Endothelial cell of umbilical vein (primary cell): Measurements from ENCODE around the gene STT3B. TPM values are rescaled to one million over a fixed set of nuclear protein-coding genes. Genes with fewer than 3 reads are reported as not detected.

Experiments used
- BruUV-seq: library from RNA; stranded (reverse); fragments of 400-500 nt; replicated peaks from 2 replicates; lab custom pipeline; 2021; lab: Mats Ljungman, UMichigan
- CTCF ChIA-PET: fragments of 300-600, 350-600 bp; sonication (Branson Sonifier 250); formaldehyde crosslinking; loops from one replicate; lab custom pipeline; 2021; ENCODE audit warnings: antibody characterized with exemption, inconsistent platforms; lab: Charles Lee
- POLR2A ChIA-PET: fragments of 300-600, 350-600 bp; sonication (Branson Sonifier 250); formaldehyde crosslinking; loops from one replicate; lab custom pipeline; 2021; ENCODE audit warnings: antibody characterized with exemption, inconsistent platforms; lab: Charles Lee
- DNase-seq: peaks from one replicate; pipeline ENCODE4 v3.0.0-alpha.2; 2011; ENCODE audit warnings: low read depth, low spot score
- FAIRE-seq: peaks from 2 replicates; lab custom pipeline; 2011; peaks lifted over from hg19 to GRCh38; lab: Jason Lieb, UNC
- H2AFZ ChIP-seq: 2 replicates; pipeline ENCODE4 v1.6.0; 2012; ENCODE audit warnings: low read depth, low read length, control low read depth, inconsistent platforms
- H3K27ac ChIP-seq: 2 replicates; pipeline ENCODE4 v1.5.1; 2011; ENCODE audit warnings: low read depth, mild to moderate bottlenecking, control low read depth, low read length, moderate library complexity; ENCODE audit not compliant: insufficient read depth
- H3K27me3 ChIP-seq, 2 experiments: 2 replicates each; pipeline versions ENCODE4 v1.6.0 to v1.6.1; 2011; ENCODE audit warnings: low read length in 2 of 2, mixed read lengths in 1 of 2; ENCODE audit not compliant: control insufficient read depth in 2 of 2, insufficient read depth in 2 of 2
- H3K36me3 ChIP-seq, 2 experiments: 2 replicates in 1 of 2; 3 replicates in 1 of 2; pipeline ENCODE4 v1.5.1; 2011; ENCODE audit warnings: low read length in 2 of 2, mild to moderate bottlenecking in 1 of 2, moderate library complexity in 1 of 2; ENCODE audit not compliant: control insufficient read depth in 2 of 2, insufficient read depth in 2 of 2; ENCODE audit errors: extremely low read depth in 1 of 2
- H3K4me1 ChIP-seq: 3 replicates; pipeline ENCODE4 v1.5.1; 2011; ENCODE audit warnings: mild to moderate bottlenecking, low read length; ENCODE audit not compliant: control insufficient read depth, insufficient read depth; ENCODE audit errors: extremely low read depth
- H3K4me2 ChIP-seq: 2 replicates; pipeline ENCODE4 v1.6.1; 2011; ENCODE audit warnings: low read length, control low read depth, mixed read lengths; ENCODE audit not compliant: insufficient read depth
- H3K4me3 ChIP-seq, 3 experiments: fragments of 200-600 bp in 1 of 3; sonication (generic), shearing (Covaris generic) in 1 of 3; replicated peaks in 1 of 3; 2 replicates each; pipeline ENCODE4 v1.5.1; 2011 to 2016; ENCODE audit warnings: control low read depth in 3 of 3, low read length in 3 of 3, mild to moderate bottlenecking in 2 of 3, inconsistent platforms in 1 of 3, low read depth in 1 of 3, moderate library complexity in 1 of 3; ENCODE audit not compliant: insufficient read depth in 1 of 3
- H3K79me2 ChIP-seq: 2 replicates; pipeline ENCODE4 v1.6.0; 2012; ENCODE audit warnings: low read length, inconsistent platforms; ENCODE audit not compliant: control insufficient read depth, insufficient read depth
- H3K9ac ChIP-seq: replicated peaks from 2 replicates; pipeline ENCODE3; 2011; ENCODE audit warnings: low read length, control low read depth; ENCODE audit not compliant: insufficient read depth; ENCODE audit errors: extremely low read depth
- H3K9me1 ChIP-seq: replicated peaks from 3 replicates; pipeline ENCODE4 v1.6.0; 2011; ENCODE audit warnings: mild to moderate bottlenecking, low read length; ENCODE audit not compliant: control insufficient read depth, insufficient read depth; ENCODE audit errors: extremely low read depth
- H3K9me3 ChIP-seq: replicated peaks from 2 replicates; pipeline ENCODE4 v1.5.1; 2012; ENCODE audit warnings: low read length, inconsistent platforms; ENCODE audit not compliant: control insufficient read depth, insufficient read depth
- H4K20me1 ChIP-seq: replicated peaks from 2 replicates; pipeline ENCODE3; 2011; ENCODE audit warnings: mild to moderate bottlenecking, low read length; ENCODE audit not compliant: control insufficient read depth, insufficient read depth; ENCODE audit errors: extremely low read depth
- CTCF ChIP-seq, 2 donors: IDR thresholded peaks; 1 replicate in 1 of 2; 2 replicates in 1 of 2; pipeline ENCODE4 v1.5.1; 2011; ENCODE audit warnings: low read length in 2 of 2, mild to moderate bottlenecking in 2 of 2, moderate library complexity in 2 of 2, control low read depth in 1 of 2, inconsistent platforms in 1 of 2, low read depth in 1 of 2; ENCODE audit not compliant: insufficient read depth in 1 of 2; ENCODE audit errors: extremely low read depth in 1 of 2
- EZH2 ChIP-seq: IDR thresholded peaks from 2 replicates; pipeline ENCODE4 v1.6.1; 2012; ENCODE audit warnings: borderline replicate concordance, low read depth, mild to moderate bottlenecking, moderate library complexity, low read length, inconsistent platforms; ENCODE audit not compliant: severe bottlenecking
- FOS ChIP-seq: IDR thresholded peaks from 2 replicates; pipeline ENCODE4 v1.6.1; 2011; ENCODE audit warnings: mild to moderate bottlenecking, low read length, moderate library complexity, borderline replicate concordance; ENCODE audit not compliant: insufficient read depth
- GATA2 ChIP-seq: IDR thresholded peaks from 2 replicates; pipeline ENCODE4 v1.7.0; 2011; ENCODE audit warnings: low read depth, mild to moderate bottlenecking, moderate library complexity, mixed read lengths, low read length; ENCODE audit not compliant: insufficient read length, insufficient read depth
- JUN ChIP-seq: IDR thresholded peaks from 2 replicates; pipeline ENCODE4 v1.6.1; 2011; ENCODE audit warnings: borderline replicate concordance, low read depth; ENCODE audit not compliant: insufficient read length, insufficient read depth
- MAX ChIP-seq: IDR thresholded peaks from 2 replicates; pipeline ENCODE4 v1.6.1; 2011; ENCODE audit not compliant: insufficient read depth, insufficient read length
- MYC ChIP-seq: IDR thresholded peaks from one replicate; pipeline ENCODE4 v1.6.1; 2011; ENCODE audit warnings: mild to moderate bottlenecking, low read depth, low read length
- POLR2A ChIP-seq: IDR thresholded peaks from 2 replicates; pipeline ENCODE4 v1.6.1; 2012; ENCODE audit warnings: low read depth, mild to moderate bottlenecking, control low read depth, low read length
- POLR2AphosphoS5 ChIP-seq: IDR thresholded peaks from 2 replicates; pipeline ENCODE4 v1.6.1; 2012; ENCODE audit warnings: low read depth, mild to moderate bottlenecking, control low read depth, low read length, moderate library complexity; ENCODE audit not compliant: insufficient read depth
- dilution Hi-C: fragments of 300-500 bp; cut with MboI; formaldehyde crosslinking; loops from one replicate; pipeline ENCODE4 v1.15.0; 2019; ENCODE audit warnings: low sequenced_read_pairs; ENCODE audit not compliant: extremely low pct_ligation_motif_present
- intact Hi-C: fragments of 100-400 bp; cut with micrococcal nuclease; formaldehyde crosslinking; loops from one replicate; pipeline ENCODE4 v1.10.0; 2022
- polyA plus RNA-seq, 4 experiments: library from polyadenylated mRNA; depleted of rRNA in 3 of 4; stranded (reverse) in 3 of 4; unstranded in 1 of 4; fragments of >200 nt; gene quantifications; 2 replicates each; pipeline versions ENCODE4 v1.2.1 to v1.2.3, GENCODE V29; 2011 to 2012; ENCODE audit warnings: missing spikeins in 1 of 4
- total RNA-seq: library from RNA; stranded (reverse); gene quantifications from 2 replicates; pipeline ENCODE4 v1.2.3, GENCODE V29; 2021

The STT3B gene
- total and polyA plus RNA-seq, 2 donors (not counting 3 experiments of a cell fraction or from before 2014, with no cell fraction given): 56.4 to 113 TPM

GRCh38 chr3:31488475-31489017, 44.2 kb upstream of the STT3B start:
- no peak overlapping the region for H3K9ac ChIP-seq
- H3K9me3 ChIP-seq: no peaks in the 10 kb centered on the region
- no peak overlapping the region for H3K27ac ChIP-seq
- no peaks in the 10 kb centered on the region for H3K4me1 ChIP-seq
- intact Hi-C loops (no loop called here), dilution Hi-C loops (no loop called here)
- CTCF ChIA-PET: no interaction called here
- POLR2A ChIA-PET: no interaction called here
- FAIRE-seq (no peak), DNase-seq (no peak)
- H3K27me3 ChIP-seq: no peaks in the 10 kb centered on the region
- H4K20me1 ChIP-seq: no peaks in the 10 kb centered on the region
- no peaks in the 10 kb centered on the region for H3K79me2 ChIP-seq
- H3K9me1 ChIP-seq: no peaks in the 10 kb centered on the region
- no TSS peak for BruUV-seq
- no peaks in the 10 kb centered on the region for H3K36me3 ChIP-seq
- TF ChIP-seq MYC (no peak), FOS (no peak), CTCF (IDR thresholded peaks at IDR 0.05; ENCODE audit: extremely low read depth in 1 of 2, insufficient read depth in 1 of 2, low read depth in 1 of 2, low read length in 2 of 2) (no peak), GATA2 (no peak), JUN (no peak), MAX (no peak), POLR2AphosphoS5 (no peak), EZH2 (no peak), POLR2A (no peak)
- H2AFZ ChIP-seq: no peak overlapping the region
- no peak overlapping the region for H3K4me3 ChIP-seq
- H3K4me2 ChIP-seq: no peak overlapping the region
